AG09319 (cell line): Measurements from ENCODE around the gene PDZRN3.

Experiments
- DNase-seq: peaks from one replicate; pipeline ENCODE4 v3.0.0-alpha.2; 2010; ENCODE audit warnings: low read depth; ENCODE audit errors: extremely low read depth
- TF ChIP-seq, protein P1 (sequence below): IDR thresholded peaks from 2 replicates; pipeline ENCODE4 v1.5.1; 2011; ENCODE audit warnings: low read depth, mild to moderate bottlenecking, inconsistent platforms, low read length, moderate library complexity

The PDZRN3 gene

DNA sequence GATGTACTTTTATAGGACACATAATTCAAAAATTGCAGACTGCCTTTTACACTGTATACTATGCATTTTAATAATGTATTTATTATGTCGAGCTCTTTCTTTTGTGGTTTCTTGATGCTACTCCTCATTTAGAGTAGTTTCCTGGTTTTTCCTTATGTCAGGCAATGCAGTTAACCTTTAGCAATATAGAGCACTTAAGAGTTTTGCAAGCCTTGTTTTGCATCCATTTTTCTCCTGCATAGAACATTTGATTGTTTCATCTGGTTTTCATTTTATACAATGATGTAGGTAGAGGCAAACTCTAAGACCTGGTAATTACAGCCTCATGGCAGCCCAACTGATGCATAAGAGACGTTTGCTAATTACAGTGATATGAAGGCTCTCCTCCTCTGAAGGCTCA lies 86.3 kb downstream of the PDZRN3 start:
- no peak for DNase-seq
- TF ChIP-seq, protein P1, sequence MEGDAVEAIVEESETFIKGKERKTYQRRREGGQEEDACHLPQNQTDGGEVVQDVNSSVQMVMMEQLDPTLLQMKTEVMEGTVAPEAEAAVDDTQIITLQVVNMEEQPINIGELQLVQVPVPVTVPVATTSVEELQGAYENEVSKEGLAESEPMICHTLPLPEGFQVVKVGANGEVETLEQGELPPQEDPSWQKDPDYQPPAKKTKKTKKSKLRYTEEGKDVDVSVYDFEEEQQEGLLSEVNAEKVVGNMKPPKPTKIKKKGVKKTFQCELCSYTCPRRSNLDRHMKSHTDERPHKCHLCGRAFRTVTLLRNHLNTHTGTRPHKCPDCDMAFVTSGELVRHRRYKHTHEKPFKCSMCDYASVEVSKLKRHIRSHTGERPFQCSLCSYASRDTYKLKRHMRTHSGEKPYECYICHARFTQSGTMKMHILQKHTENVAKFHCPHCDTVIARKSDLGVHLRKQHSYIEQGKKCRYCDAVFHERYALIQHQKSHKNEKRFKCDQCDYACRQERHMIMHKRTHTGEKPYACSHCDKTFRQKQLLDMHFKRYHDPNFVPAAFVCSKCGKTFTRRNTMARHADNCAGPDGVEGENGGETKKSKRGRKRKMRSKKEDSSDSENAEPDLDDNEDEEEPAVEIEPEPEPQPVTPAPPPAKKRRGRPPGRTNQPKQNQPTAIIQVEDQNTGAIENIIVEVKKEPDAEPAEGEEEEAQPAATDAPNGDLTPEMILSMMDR, result no peak

DNA sequence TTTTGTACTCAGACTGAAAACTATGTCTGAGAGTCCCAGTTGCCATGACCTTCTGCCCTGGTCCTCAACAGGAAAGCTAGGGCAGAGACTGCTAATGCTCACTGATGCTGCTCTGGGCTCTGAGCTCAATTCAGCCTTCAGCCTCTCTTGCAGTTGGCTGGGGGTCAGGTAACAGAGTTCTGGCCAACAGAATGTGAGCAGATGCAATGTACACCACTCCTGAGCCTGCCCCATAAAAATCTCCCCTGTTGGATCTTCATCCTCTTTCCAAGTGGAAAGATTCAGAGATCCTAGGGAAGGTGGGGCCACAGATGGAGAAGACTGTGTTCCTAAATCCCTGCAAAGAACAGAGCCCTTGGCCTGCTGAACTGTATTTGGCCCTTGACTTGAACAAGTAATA lies 87.8 kb downstream of the PDZRN3 start:
- no peak for DNase-seq
- TF ChIP-seq, protein P1, result no peak

DNA sequence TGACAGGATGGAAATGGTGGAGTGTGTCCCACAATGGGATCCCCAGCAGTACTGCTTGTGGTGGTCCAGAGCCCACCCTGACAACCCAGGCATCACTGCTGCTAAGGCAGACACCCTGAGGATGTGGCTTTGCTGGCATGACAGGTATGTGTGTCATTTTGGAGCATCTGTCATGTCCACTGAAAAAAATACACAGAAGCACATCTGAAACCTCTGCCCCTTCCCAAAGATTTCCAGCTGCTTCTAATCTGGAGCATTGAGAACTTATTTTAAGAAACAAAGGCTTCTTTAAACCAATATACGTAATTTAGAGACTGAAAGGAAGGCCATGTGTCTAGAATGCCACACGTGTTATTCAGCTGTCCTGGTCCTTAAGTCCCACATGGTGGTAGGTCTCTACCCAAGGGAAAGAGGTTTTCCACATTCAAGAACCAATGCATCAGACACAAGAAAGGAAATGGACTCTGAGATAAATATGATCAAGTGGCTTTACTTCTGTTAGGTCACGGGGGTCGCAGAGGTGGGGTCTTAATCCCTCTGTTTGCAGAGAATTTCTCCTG lies 88.3 kb downstream of the PDZRN3 start:
- DNase-seq, result no peak
- TF ChIP-seq, protein P1, result no peak

DNA sequence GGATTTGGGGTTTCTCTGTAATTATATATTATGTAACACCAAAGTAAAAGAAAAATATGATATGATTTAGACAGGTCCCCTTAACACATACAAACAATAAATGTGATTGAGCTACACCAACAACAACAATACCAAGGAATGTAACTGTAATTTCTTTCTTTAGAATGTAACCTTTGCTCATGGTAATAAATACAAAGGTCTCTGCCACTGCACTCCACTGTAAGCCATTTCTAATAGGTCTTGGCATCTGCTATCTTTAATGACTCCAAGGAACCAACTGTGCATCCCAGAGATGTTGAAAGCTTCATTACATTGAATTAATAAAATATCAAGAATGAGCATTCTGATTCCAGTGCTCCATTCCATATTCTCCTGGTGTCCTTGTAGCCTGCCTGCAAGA lies 88.8 kb downstream of the PDZRN3 start:
- no peak for DNase-seq

DNA sequence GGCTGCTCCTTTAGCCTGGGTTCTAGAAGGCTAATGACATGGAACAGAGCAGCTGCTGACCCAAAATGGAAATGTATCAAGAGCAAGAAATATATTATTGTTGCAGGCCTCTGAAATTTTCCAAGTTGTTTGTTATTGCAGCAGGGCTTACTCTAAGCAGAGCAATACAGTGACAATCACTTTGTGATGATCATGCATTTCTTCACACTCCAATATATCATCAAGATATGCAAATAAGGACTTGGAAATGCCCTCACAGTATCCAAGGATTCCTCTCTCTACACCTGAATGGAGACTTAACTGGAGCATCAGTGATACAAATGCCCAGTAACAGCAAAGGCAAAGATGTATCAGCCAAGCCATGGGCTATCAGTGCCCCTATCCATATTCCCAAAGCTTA lies 89.6 kb downstream of the PDZRN3 start:
- TF ChIP-seq, protein P1, result no peak
- DNase-seq, result no peak

More for the DNA sequence above, 88.8 kb downstream of the PDZRN3 start:
- TF ChIP-seq, protein P1, result no peak

- DNase-seq, result peak; percentile 38
- TF ChIP-seq, protein P1, result no peak
Observed at GRCh38 chr3:73530022-73530396, 94.7 kb downstream of the PDZRN3 start.

GRCh38 chr3:73529308-73530021 lies 95.3 kb downstream of the PDZRN3 start:
- DNase-seq, result no peak
- TF ChIP-seq, protein P1, result no peak
